ENCODE measurements around the gene PLP2.
"Not testable (repeated sequence)": the region's sequence is repeated elsewhere in the genome, so short reads cannot be mapped to it uniquely, and the experiment has no call there.

Gene PLP2

DNA sequence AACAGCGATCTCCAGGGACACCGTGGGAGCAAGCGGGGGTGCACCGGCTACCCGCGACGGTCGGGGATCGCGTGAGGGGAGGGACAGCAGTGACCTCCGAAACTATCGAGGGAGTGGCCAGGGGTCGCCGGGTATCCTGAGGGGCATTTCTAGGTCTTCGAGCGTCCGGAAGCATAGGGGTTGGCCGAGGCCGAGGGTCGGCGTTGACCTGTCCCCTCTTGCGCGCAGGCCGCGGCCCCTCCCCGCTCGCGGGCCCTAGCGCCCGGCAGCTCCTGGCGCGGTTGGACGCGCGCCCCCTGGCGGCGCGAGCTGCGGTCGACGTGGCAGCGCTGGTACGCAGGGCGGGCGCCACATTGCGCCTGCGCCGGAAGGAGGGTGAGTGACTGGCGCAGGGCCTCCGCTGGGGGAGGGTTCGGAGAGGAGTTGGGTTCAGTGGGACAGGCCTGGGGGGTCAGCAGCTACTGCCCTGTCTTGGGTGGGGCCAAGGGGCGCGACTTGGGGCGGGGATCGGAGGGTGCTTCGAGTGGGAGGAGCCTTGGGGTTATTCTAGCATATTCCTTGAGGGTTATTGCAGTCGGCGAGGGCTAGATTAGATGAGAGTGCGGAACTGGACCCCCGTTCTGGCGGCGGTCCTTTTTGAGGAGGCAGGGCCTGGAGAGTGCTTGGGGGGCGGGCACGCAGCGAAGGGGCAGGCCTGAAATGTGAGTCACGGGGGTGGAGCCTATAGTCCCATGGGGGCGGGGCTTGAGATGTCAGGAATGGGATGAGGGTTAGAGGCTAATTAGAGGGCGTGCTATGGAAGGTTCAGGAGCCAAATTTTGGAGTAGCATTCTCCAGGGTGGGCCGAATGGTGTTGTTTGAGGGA, 7.9 kb upstream of the PLP2 start:
- DNase-seq = peak; percentile 89

GRCh38 chrX:49164589-49165360, 6.9 kb upstream of the PLP2 start:
- DNase-seq = no peak

DNA sequence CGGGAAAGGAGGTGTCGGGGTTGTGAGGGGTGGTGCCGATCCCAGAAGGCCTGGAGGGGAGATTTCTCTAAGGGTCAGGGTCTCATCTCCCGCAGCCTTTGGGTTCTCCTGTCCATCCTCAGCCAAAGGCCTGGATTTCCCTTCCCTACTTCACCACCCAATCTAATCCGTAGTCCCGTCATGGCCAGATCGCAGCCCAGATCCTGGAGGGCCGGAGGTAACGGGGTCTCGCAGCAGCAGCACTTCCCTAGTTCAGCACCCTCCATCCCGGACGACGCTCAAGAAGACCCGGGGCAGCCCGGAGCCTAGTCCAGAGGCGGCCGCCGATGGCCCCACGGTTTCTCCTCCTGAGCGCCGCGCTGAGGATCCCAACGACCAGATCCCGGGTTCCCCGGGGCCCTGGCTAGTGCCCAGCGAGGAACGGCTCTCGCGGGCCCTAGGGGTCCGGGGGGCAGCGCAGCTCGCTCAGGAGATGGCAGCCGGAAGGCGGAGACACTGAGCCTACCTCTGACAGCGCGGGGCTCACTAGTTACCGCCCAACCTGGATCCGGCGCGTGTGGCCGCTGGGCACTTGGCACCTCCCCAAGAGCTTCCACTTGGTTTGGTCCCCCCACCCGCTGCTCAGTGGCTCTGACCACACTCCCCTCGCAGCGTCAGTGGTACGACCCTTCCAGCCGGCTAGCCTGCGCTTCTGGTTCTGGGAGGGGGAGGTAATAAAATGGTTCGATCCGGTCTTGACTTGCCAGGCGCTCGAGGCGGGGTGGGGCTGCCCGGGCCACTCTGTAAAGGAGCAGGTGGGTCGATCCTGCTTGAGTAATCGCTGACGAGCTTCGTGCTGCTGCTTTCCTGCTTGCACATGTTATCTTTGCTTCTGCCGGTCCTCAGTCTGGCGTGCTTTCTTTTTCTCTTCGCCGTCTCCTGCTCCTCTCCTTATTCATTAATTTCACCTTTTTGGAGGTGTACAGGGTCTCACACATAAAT, 5.5 kb upstream of the PLP2 start:
- DNase-seq = peak; percentile 66

DNA sequence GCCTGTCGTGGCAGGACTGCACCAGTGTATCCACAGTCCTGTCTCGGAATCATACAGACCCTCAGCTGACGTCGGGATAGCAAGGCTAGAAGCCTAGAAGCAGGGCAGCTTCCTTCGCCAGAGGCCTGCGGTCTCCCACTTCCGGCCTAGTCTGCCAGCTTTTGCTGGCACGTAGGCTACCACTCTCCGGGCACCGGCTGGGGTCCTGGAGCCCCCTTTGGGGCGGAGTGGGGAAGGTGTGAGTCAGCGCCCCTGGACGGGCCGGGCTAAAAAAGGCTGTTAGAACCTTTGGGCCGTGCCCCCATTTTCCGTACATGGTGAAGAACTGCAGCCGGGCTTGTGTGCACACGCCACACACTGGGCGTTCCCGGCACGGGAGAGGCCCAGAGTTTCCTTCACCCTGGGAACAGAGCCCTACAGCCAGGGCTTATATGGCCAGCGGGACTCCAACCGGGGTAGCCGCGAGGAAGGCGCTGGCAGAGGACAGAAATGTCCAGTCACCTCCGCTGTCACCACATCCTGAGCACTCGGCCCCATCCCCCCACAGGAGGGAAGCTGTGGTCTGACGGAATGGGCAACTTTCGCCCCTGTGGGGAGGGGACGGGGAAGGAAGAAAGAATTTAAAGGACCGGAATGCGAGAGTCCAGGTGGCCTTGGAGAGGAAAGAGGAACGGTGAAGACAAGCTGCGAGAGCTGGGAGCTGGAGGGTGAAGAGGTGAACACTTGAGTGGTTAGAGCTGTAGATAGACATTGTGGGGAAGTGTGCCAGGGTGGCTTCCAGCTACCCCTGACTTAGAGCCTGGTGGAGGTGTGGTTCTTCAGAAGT, 4.6 kb upstream of the PLP2 start:
- DNase-seq = no peak

GRCh38 chrX:49167740-49168108, 4.0 kb upstream of the PLP2 start:
- DNase-seq = no peak

- DNase-seq = peak; percentile 72
These were observed 632 bp downstream of the PLP2 start for GRCh38 chrX:49172280-49172780.

DNA sequence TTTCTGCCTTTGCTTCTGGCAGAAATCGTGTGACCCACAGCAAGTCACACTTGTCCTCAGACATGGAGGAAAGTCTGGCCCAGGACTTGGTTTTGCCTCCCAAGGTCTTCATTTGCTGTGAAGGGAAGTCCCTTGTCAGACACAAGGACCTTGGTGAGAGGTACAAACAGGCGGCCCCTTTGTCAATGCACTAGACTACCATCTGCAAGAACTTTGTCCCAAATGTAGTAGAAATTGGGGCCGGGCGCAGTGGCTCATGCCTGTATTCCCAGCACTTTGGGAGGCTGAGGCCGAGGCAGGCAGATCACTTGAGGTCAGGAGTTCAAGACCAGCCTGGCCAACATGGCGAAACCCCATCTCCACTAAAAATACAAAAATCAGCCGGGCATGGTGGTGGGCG, 1.8 kb downstream of the PLP2 start:
- DNase-seq = not testable (repeated sequence)

DNA sequence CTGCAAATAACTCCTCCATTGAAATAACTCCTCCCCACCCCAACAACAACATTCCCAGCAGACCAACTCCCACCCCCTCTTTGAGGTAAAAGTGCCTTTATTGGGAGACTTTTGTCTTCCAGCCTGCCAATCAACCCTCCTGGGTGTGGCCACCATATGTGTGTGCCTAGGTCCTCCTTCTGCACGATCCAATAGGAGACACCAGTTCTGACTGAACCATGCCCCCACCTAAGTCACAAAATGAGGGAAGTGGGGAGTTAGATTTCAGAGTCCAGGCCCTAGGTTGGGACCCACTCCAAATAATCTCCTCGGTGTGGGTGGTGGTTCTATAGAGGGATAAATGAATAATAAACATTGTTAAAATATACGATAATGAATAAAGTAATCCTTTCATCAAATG, 3.0 kb downstream of the PLP2 start:
- DNase-seq = no peak

DNA sequence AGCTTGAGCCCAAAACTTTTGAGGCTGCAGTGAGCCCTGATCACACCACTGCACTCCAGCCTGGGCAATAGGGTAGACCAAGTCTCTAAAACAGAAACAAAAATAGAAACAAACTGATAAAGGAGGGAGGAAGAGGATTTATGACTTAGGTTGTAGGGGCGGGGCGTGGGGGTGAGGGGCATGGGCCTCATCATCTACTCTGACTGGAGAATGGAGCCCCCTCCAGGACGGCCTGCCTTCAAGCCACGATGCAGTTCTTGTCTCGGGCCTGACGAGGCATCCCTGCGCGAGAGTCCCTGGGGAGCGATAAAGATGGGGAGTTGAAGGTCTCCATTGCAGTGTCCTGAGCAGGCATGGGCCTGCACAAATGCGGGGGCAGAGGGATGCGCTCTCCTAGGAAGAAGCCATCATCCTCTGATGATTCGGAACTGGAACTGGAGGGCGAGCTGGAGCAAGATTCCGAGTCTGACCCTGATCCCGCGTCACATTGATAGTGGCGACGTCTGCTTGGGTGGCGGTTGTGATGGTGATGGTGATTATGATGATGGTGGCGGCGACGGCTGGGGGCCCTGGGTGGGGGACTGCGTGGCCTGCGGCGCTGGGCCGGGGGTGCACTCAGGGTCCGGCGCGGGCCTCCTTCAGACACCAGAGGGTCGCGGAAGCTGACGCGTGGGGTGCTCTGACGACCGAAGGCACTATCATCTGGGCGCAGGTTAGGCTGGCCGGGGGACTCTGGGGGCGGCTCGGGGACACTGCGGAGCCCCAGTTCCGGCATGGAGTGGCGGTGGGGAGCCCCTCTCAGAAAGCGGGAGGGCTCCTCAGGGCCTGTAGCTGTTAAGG, 4.0 kb downstream of the PLP2 start:
- DNase-seq = peak; percentile 15

DNA sequence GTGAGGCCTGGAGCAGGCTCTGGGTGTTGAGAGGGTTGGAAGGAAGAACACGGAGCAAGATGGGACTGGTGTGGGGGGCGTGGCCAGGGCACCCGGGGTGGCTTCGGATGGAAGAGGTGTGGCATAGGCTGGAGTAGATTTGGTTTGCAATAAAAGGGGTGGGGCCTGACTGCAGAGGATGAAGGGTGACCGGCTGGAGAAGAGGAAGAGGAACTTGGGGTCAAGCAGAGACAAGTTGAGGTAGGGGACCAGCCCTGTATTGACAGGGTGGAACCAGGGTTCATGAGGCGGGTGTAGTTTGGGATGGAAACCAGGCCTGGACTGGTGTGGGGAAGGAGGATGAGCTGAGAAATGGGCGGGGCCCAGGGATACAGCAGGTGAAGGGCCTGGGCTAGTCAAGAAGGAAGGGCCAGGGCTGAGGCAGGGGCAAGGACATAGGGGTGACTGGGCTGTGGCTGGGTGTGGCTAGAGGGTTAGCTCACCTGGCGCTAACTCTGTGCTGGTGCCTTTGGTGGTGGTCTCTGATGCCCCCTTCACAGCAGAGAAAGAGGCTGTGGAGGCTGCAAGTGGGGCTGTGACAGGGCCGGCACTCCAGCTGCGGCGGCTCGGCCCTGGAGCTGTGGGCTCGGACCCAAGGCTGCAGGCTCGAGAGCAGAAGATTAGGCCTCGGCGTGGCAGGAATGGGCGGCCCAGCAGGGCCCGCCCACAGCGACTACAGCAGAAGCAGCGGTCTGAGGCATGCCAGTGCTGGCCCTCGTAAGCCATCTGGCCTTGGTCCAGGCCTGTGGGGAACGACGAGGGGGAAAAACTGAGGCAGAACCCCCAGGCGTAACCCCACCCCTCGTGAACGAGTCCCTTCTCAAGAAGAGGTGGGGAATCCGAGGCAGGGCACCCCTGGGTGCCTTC, 5.0 kb downstream of the PLP2 start:
- peak; percentile 21 for DNase-seq

DNA sequence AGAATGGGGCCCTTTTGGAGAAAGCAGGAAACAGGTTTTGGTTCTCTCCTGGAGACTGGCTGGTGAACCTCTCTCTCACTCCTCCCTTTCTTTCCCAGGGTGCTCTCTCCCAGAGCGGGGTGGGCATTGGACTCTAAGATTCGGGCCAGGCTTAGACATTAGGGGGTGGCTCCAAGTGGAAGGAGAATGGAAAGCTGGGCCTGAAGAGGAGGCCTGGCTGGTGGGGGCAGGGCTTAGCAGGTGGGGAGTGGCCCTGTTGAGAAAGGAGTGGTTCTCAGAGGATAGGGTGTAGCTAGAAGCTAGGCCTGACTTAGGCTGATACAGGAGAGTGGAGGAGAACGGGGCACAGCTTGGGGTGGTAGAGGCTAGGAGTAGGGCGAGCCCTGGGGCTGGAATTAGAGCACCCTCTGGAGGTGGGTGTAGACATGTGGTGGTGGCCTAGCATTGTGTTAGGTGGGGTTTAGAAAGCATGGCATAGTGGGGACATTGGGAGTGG, 5.7 kb downstream of the PLP2 start:
- DNase-seq = peak; percentile 28

GRCh38 chrX:49177873-49178480, 6.3 kb downstream of the PLP2 start:
- DNase-seq = no peak

DNA sequence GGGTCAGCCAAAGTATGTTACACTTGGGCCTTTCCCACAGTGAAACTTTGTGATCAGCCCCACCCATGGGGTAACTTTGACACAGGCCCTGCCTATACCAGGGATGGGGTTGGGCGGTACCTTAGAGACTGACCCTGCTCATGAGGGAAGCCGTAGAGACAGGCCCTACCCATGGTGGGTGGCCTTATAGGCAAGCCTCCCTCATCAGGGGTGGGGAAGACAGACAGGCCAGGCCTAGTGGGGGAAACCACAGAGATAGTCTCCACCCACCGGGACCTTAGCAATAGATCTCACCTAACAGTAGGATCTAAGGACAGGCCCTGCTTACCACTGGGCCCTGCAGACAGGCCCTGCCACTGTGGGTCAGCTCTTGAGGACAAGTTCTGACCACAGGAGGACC, 6.8 kb downstream of the PLP2 start:
- DNase-seq = no peak

- DNase-seq = no peak
These were observed 7.7 kb downstream of the PLP2 start for GRCh38 chrX:49179358-49179757.

- peak; percentile 70 for DNase-seq
These were observed 12.1 kb downstream of the PLP2 start for GRCh38 chrX:49183701-49184281.

GRCh38 chrX:49184294-49185281, 12.9 kb downstream of the PLP2 start:
- peak; percentile 99 for DNase-seq

Data from NCI-H82 (cell line).